Upper lobe of right lung (tissue), 1 donor: ENCODE measurements around the gene GAL. TPM values are rescaled to one million over a fixed set of nuclear protein-coding genes. Genes with fewer than 3 reads are reported as not detected.

ENCODE experiments used
- ATAC-seq: fragments of 200-7000 bp; cut with Tn5 transposase; one replicate; pipeline ENCODE4 v1.9.1; 2020; ENCODE audit warnings: mild to moderate bottlenecking, moderate library complexity
- DNase-seq: peaks from one replicate; pipeline ENCODE4 v3.0.0-alpha.2; 2020
- H3K27ac ChIP-seq: fragments of 200-600 bp; one replicate; pipeline ENCODE4 v1.8.0; 2022
- H3K27me3 ChIP-seq: fragments of 200-600 bp; one replicate; pipeline ENCODE4 v1.8.0; 2022; ENCODE audit warnings: mild to moderate bottlenecking
- H3K36me3 ChIP-seq: fragments of 200-600 bp; one replicate; pipeline ENCODE4 v1.8.0; 2022
- H3K4me1 ChIP-seq: fragments of 200-600 bp; one replicate; pipeline ENCODE4 v1.8.0; 2022
- H3K4me3 ChIP-seq: fragments of 200-600 bp; one replicate; pipeline ENCODE4 v1.8.0; 2022; ENCODE audit warnings: mild to moderate bottlenecking
- H3K9me3 ChIP-seq: fragments of 200-600 bp; one replicate; pipeline ENCODE4 v1.8.0; 2022
- CTCF ChIP-seq: fragments of 200-600 bp; IDR thresholded peaks from one replicate; pipeline ENCODE4 v1.8.0; 2022; ENCODE audit warnings: antibody characterized with exemption
- intact Hi-C: fragments of 100-400 bp; cut with DNase I; formaldehyde crosslinking; loops from one replicate; pipeline ENCODE4 v1.11.0; 2022
- total RNA-seq: library from RNA; stranded (reverse); fragmentation: NEBNext Ultra II Directional; extraction: Animal tissue kit (Norgen Biotek cat#: 25700); gene quantifications from one replicate; pipeline ENCODE4 v1.2.1, GENCODE V29; 2021
- donor health status: DM: no; HTN: yes; CAD: no; lungs with severe emphysema.

GAL gene
- total RNA-seq, 1 donor from 2014 or later, result not detected

DNA sequence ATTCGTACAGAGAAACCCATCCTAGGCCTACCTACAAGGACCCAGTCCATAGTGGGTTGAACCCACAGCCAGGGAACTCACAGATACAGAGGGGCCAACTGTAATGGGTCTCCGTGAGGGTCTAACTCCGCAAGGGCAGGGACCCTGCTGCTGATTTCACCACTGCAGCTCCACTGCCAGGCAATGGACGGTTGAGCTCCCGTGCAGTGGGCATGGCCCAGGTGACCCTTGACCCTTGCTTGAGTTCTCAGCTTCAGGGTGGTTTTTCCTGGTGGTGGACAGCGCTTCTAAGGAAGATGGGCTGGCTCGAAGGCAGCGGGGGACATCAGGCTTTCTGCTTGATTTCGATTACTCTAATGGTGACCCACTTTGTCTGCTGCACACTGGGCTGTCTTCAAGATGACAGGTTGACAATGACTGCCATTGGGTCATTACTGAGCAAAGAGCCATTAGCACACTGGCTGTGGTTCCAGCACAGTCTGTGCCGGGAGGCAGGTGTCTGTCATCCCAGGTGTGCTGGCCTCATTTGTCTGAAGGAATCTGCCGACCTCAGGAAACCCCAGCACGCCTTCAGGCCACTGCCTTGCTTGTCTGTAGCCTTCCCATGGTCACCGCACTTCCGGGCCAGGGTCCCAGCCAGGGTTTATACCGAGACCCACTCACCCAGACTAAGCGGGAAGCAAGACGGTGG, 3.7 kb upstream of the GAL start:
- TF ChIP-seq CTCF, result no peak
- H3K4me3 ChIP-seq, result no peak overlapping the region
- no peaks in the 10 kb centered on the region for H3K9me3 ChIP-seq
- peak; percentile 51 for DNase-seq
- peaks cover 35% of the 10 kb centered on the region for H3K27me3 ChIP-seq
- H3K27ac ChIP-seq, result no peak overlapping the region
- intact Hi-C loops, result no loop called here
- H3K4me1 ChIP-seq, result peaks cover 7% of the 10 kb centered on the region
- no peaks in the 10 kb centered on the region for H3K36me3 ChIP-seq
- ATAC-seq, result no peak

- no peak for TF ChIP-seq CTCF
- Histone ChIP-seq H3K27ac (no peak overlapping the region), H3K4me1 (peaks cover 7% of the 10 kb centered on the region), H3K9me3 (no peaks in the 10 kb centered on the region), H3K27me3 (peaks cover 33% of the 10 kb centered on the region), H3K36me3 (no peaks in the 10 kb centered on the region), H3K4me3 (no peak overlapping the region)
- intact Hi-C loops, result no loop called here
- peak; percentile 51 for DNase-seq
- ATAC-seq, result no peak
These were observed 1.8 kb upstream of the GAL start for GRCh38 chr11:68682531-68682961.

DNA sequence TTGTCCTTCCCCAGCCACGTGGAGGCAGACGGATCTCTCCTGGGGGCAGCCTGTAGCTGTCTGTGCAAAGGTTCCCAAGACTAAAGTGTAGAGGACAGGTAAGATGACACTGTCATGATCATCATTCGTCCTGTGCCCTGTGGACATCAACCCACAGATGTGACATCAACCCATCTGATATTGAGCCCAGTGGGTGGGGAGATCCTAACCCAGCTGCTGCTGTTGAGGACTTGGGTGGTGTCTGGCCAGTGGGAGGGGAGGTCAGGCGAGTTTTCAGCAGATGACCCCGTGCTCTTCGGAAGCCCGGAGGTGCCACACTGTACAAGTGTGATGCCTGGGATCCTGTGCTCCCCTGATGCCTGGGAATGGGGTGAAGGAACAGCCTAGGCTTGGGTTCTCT, 1.2 kb upstream of the GAL start:
- H3K4me1 ChIP-seq, result peaks cover 7% of the 10 kb centered on the region
- DNase-seq (peak; percentile 17), ATAC-seq (no peak)
- no peak overlapping the region for H3K27ac ChIP-seq
- no peak overlapping the region for H3K4me3 ChIP-seq
- no peaks in the 10 kb centered on the region for H3K36me3 ChIP-seq
- no peak for TF ChIP-seq CTCF
- intact Hi-C loops, result no loop called here
- peaks cover 33% of the 10 kb centered on the region for H3K27me3 ChIP-seq
- H3K9me3 ChIP-seq, result no peaks in the 10 kb centered on the region

- TF ChIP-seq CTCF, result no peak
- DNase-seq (peak; percentile 61), ATAC-seq (no peak)
- Histone ChIP-seq H3K9me3 (no peaks in the 10 kb centered on the region), H3K4me3 (no peak overlapping the region), H3K27ac (no peak overlapping the region), H3K36me3 (no peaks in the 10 kb centered on the region), H3K4me1 (peaks cover 7% of the 10 kb centered on the region), H3K27me3 (peaks cover 33% of the 10 kb centered on the region)
- intact Hi-C loops, result no loop called here
These were observed 584 bp upstream of the GAL start for GRCh38 chr11:68683536-68684384.

- Histone ChIP-seq H3K27ac (no peak overlapping the region), H3K4me3 (no peak overlapping the region), H3K36me3 (no peaks in the 10 kb centered on the region), H3K4me1 (peaks cover 7% of the 10 kb centered on the region), H3K27me3 (peaks cover 33% of the 10 kb centered on the region), H3K9me3 (no peaks in the 10 kb centered on the region)
- ATAC-seq, result no peak
- intact Hi-C loops, result no loop called here
- DNase-seq, result peak; percentile 40
- no peak for TF ChIP-seq CTCF
These were observed 1.5 kb downstream of the GAL start for GRCh38 chr11:68685656-68686380.
